Transverse colon (tissue), 4 donors: ENCODE data around the gene POR. TPM values are rescaled to one million over a fixed set of nuclear protein-coding genes. Genes with fewer than 3 reads are reported as not detected.
A peak's percentile ranks its signal among the peaks of the same experiment; 100 is the strongest.

Source experiments
- DNase-seq: peaks from one replicate; pipeline ENCODE4 v3.0.0-alpha.2; 2019
- H3K27ac ChIP-seq, 4 donors: fragments of 200-600 bp; sonication (generic); 2 replicates each; pipeline ENCODE4 v1.5.1; 2016 to 2018; ENCODE audit warnings: inconsistent platforms in 4 of 4
- H3K27me3 ChIP-seq: fragments of 200-600 bp; sonication (generic); 2 replicates; pipeline ENCODE4 v1.5.1; 2017; ENCODE audit warnings: inconsistent platforms
- H3K36me3 ChIP-seq, 4 donors: fragments of 200-600 bp; sonication (generic); 2 replicates each; pipeline ENCODE4 v1.5.1; 2017 to 2019; ENCODE audit warnings: inconsistent platforms in 4 of 4
- H3K4me1 ChIP-seq, 4 donors: fragments of 200-600 bp; sonication (generic); 2 replicates each; pipeline ENCODE4 v1.5.1; 2017 to 2020; ENCODE audit warnings: inconsistent platforms in 4 of 4
- H3K4me3 ChIP-seq, 4 donors: fragments of 200-600 bp; sonication (generic); 1 replicate in 1 of 4; 2 replicates in 3 of 4; pipeline versions ENCODE4 v1.5.1 to v1.6.1; 2017 to 2019; ENCODE audit warnings: inconsistent platforms in 4 of 4
- H3K9me3 ChIP-seq, 2 donors: fragments of 200-600 bp; sonication (generic); 2 replicates each; pipeline ENCODE4 v1.5.1; 2017 to 2019; ENCODE audit warnings: inconsistent platforms in 2 of 2
- CTCF ChIP-seq, 5 experiments: fragments of 200-600 bp in 3 of 5; fragments of 450-650 bp in 2 of 5; sonication (generic) in 3 of 5; IDR thresholded peaks; 1 replicate in 2 of 5; 2 replicates in 3 of 5; pipeline ENCODE4 v1.5.1; 2016 to 2017; ENCODE audit warnings: antibody characterized with exemption in 5 of 5, inconsistent platforms in 3 of 5, mild to moderate bottlenecking in 2 of 5, moderate library complexity in 1 of 5
- EP300 ChIP-seq: sonication (generic); formaldehyde crosslinking; IDR thresholded peaks from one replicate; pipeline ENCODE4 v1.6.1; 2017; ENCODE audit warnings: antibody characterized with exemption, low read depth
- POLR2A ChIP-seq: fragments of 450-650 bp; IDR thresholded peaks from one replicate; pipeline ENCODE4 v1.6.1; 2016; ENCODE audit warnings: antibody characterized with exemption, mild to moderate bottlenecking, moderate library complexity
- POLR2AphosphoS5 ChIP-seq, 3 donors: sonication (generic); formaldehyde crosslinking; IDR thresholded peaks; one replicate each; pipeline ENCODE4 v1.6.1; 2016; ENCODE audit warnings: antibody characterized with exemption in 3 of 3
- WGBS, 2 donors: methylation state at CpG; one replicate each; pipeline ENCODE4 v1.1.5; 2018; ENCODE audit warnings: low coverage in 1 of 2; 5-methylcytosine and 5-hydroxymethylcytosine counted together
- in situ Hi-C, 4 donors: fragments of 200-750 bp; cut with MboI; loops; one replicate each; pipeline versions ENCODE4 v1.15.0 to v1.15.1; 2017; ENCODE audit warnings: low sequenced_read_pairs in 3 of 4, low pct_ligation_motif_present in 1 of 4, low pct_unique_long_range_greater_than_20kb in 1 of 4
- intact Hi-C: fragments of 100-400 bp; cut with DNase I; formaldehyde crosslinking; loops from one replicate; pipeline ENCODE4 v1.15.1; 2023; ENCODE audit warnings: low total_unique reads
- total RNA-seq, 4 donors: library from RNA; depleted of rRNA; stranded (reverse); fragments of >200 nt; gene quantifications; one replicate each; pipeline ENCODE4 v1.1.0, GENCODE V29; 2016

The POR gene
- total RNA-seq, 4 donors from 2014 or later: 95.9 to 200 (median 149) TPM

DNA sequence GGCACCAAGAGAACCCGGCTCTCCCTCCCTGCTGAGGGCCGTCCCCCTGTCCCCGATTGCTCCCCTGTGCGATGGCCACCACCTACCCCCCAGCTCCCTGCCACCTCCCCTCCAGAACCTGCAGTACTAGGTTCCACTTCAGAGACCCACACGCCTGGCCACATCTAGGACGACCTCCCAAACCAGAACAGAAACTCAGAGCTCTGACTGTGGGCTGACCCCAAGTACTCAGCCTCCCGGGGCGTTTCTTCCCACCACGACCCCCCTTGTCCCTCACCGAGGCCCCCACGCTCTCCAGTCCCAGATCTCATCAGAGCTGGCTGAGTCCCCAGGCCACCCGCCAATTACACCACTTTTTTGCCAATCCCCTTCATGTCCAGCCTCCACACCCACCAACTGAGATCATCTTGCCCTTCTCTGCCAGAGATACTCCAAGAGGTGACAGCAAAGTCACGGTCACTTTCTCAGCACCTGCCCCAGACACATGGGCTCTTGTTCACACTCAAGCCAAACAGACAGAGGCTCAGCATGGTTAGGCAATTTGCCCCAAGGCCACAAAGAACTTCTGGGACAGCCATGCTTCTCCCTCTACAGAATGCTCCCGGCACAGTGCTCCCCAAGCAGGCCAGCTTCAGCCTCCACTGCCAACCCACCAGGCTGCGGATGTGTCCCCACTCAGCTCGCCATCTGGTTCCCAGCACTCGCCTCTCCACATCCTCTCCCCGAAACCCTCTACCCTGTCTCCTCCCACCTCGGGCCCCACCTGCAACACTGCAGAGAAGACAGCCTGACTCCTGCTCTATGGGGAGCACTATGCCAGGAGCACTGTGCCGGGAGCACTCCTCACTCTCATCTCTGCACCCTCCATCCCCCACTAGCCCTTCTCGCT is 74.8 kb downstream of the POR start:
- H3K27me3 ChIP-seq: no peaks in the 10 kb centered on the region
- intact Hi-C loops: loop anchor here (10.0 kb wide), 1 partner anchor 75 kb away; the partner anchor contains the start of gene POR
- peaks cover 0 to 14% (median 5%) of the 10 kb centered on the region in 4 donors for H3K36me3 ChIP-seq
- peak overlapping the region in 3 of 4 donors; percentile 9 to 50 (median 37) for H3K27ac ChIP-seq
- H3K9me3 ChIP-seq: no peaks in the 10 kb centered on the region
- DNase-seq: no peak
- peaks cover 6 to 27% (median 17%) of the 10 kb centered on the region in 4 donors for H3K4me1 ChIP-seq
- TF ChIP-seq CTCF (IDR thresholded peaks at IDR 0.05): no peak
- TF ChIP-seq POLR2A: no peak
- TF ChIP-seq EP300: no peak
- no peak for TF ChIP-seq POLR2AphosphoS5 (IDR thresholded peaks at IDR 0.05)
- no peak overlapping the region for H3K4me3 ChIP-seq
- WGBS, 2 donors: 70 to 81% methylated on average over 5 to 21 of the region's 21 CpGs
- in situ Hi-C loops: loop anchor here in 1 of 4 donors (10.0 kb wide), 2 partner anchors 75 to 115 kb away; partner anchors contain the start of genes POR and RHBDD2

DNA sequence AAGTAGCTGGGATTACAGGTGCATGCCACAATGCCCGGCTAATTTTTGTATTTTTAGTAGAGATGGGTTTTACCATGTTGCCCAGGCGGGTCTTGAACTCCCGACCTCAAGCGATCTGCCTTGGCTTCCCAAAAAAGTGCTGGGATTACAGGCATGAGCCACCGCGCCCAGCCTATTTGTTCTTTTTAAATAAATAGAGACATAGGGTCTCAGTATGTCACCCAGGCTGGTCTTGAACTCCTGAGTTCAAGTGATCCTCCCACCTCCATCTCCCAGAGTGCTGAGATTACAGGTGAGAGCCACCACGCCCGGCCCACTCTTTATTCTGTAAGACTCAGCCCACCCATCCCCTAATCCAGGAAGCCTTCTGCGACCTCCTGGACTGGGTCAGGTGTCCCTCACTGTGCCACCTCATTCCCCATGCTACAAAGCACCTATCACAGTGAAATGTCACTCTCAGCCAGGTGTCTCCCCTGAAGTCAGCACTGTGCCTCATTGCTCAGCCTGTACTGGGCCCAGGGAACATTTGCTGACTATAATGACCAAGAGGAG is 76.7 kb downstream of the POR start:
- H3K4me1 ChIP-seq: peaks cover 6 to 34% (median 19%) of the 10 kb centered on the region in 4 donors
- no peak overlapping the region for H3K4me3 ChIP-seq
- TF ChIP-seq POLR2A: no peak
- no peak for TF ChIP-seq EP300
- no peak for TF ChIP-seq POLR2AphosphoS5 (IDR thresholded peaks at IDR 0.05)
- no peak for TF ChIP-seq CTCF (IDR thresholded peaks at IDR 0.05)
- H3K27ac ChIP-seq: peak overlapping the region in 1 of 4 donors; percentile 2
- 96 to 100% methylated on average over 1 to 9 of the region's 9 CpGs for WGBS, 2 donors
- no peaks in the 10 kb centered on the region for H3K9me3 ChIP-seq
- no peaks in the 10 kb centered on the region for H3K27me3 ChIP-seq
- intact Hi-C loops: loop anchor here (10.0 kb wide), 1 partner anchor 77 kb away; the partner anchor contains the start of gene POR
- in situ Hi-C loops: loop anchor here in 1 of 4 donors (10.0 kb wide), 2 partner anchors 77 to 117 kb away; partner anchors contain the start of genes POR and RHBDD2
- peaks cover 0 to 5% (median 0%) of the 10 kb centered on the region in 4 donors for H3K36me3 ChIP-seq
- DNase-seq: no peak

GRCh38 chr7:75992083-75992755 is 77.3 kb downstream of the POR start:
- DNase-seq: no peak
- Histone ChIP-seq H3K4me1 (peaks cover 6 to 34% (median 19%) of the 10 kb centered on the region in 4 donors), H3K27me3 (no peaks in the 10 kb centered on the region), H3K4me3 (no peak overlapping the region), H3K9me3 (no peaks in the 10 kb centered on the region), H3K36me3 (no peaks in the 10 kb centered on the region), H3K27ac (peak overlapping the region in 2 of 4 donors; percentile 2 to 25)
- WGBS, 2 donors: 96% methylated on average over 20 of the region's 20 CpGs; no CpG with 5 or more reads in 1 of the 2 donors
- TF ChIP-seq POLR2A (no peak), EP300 (no peak), CTCF (IDR thresholded peaks at IDR 0.05) (no peak), POLR2AphosphoS5 (IDR thresholded peaks at IDR 0.05) (no peak)
- intact Hi-C loops: loop anchor here (10.0 kb wide), 1 partner anchor 77 kb away; the partner anchor contains the start of gene POR
- in situ Hi-C loops: loop anchor here in 1 of 4 donors (10.0 kb wide), 2 partner anchors 77 to 117 kb away; partner anchors contain the start of genes POR and RHBDD2
